Testis (tissue), 3 donors: ENCODE data around the gene SIAH1. TPM values are rescaled to one million over a fixed set of nuclear protein-coding genes. Genes with fewer than 3 reads are reported as not detected.
A peak's percentile ranks its signal among the peaks of the same experiment; 100 is the strongest.

Source experiments
- DNase-seq: peaks from one replicate; pipeline ENCODE4 v3.0.0-alpha.2; 2019
- H3K27ac ChIP-seq, 2 donors: fragments of 200-600 bp; sonication (generic); one replicate each; pipeline ENCODE4 v1.5.1; 2019
- H3K27me3 ChIP-seq: fragments of 200-600 bp; sonication (generic); one replicate; pipeline ENCODE4 v1.5.1; 2019
- H3K36me3 ChIP-seq: fragments of 200-600 bp; sonication (generic); one replicate; pipeline ENCODE4 v1.5.1; 2017; ENCODE audit warnings: low read depth; ENCODE audit errors: missing control alignments
- H3K4me1 ChIP-seq: fragments of 200-600 bp; sonication (generic); one replicate; pipeline ENCODE4 v1.5.1; 2019
- H3K4me3 ChIP-seq, 2 donors: fragments of 200-600 bp; sonication (generic); one replicate each; pipeline ENCODE4 v1.5.1; 2017 to 2019
- H3K9me3 ChIP-seq: fragments of 200-600 bp; sonication (generic); one replicate; pipeline ENCODE4 v1.5.1; 2017
- POLR2A ChIP-seq: fragments of 450-650 bp; IDR thresholded peaks from one replicate; pipeline ENCODE4 v1.6.1; 2017; ENCODE audit warnings: antibody characterized with exemption, mild to moderate bottlenecking, moderate library complexity
- WGBS, 2 donors: methylation state at CpG; one replicate each; pipeline ENCODE4 v1.1.5; 2018; 5-methylcytosine and 5-hydroxymethylcytosine counted together
- intact Hi-C: fragments of 100-400 bp; cut with DNase I; formaldehyde crosslinking; loops from one replicate; pipeline ENCODE4 v1.15.1; 2023; ENCODE audit warnings: low total_unique reads
- polyA plus RNA-seq: library from polyadenylated mRNA; stranded (reverse); fragments of 350-450 nt; fragmentation: Illumina TruSeq; extraction: RNeasy Lipid Tissue Mini Kit (QIAGEN cat#74804); gene quantifications from one replicate; pipeline ENCODE4 v1.2.3, GENCODE V29; 2014; ENCODE audit warnings: low read depth, low replicate concordance; ENCODE audit not compliant: insufficient read depth
- total RNA-seq, 2 donors: library from RNA; depleted of rRNA; stranded (reverse); fragments of >200 nt; gene quantifications; one replicate each; pipeline ENCODE4 v1.2.3, GENCODE V29; 2016
- TF ChIP-seq, protein P1 (sequence below), 3 experiments: fragments of 450-650 bp in 2 of 3; fragments of 200-600 bp in 1 of 3; sonication (generic) in 1 of 3; IDR thresholded peaks; one replicate each; pipeline ENCODE4 v1.5.1; 2016 to 2019; ENCODE audit warnings: antibody characterized with exemption in 3 of 3, mild to moderate bottlenecking in 2 of 3, moderate library complexity in 1 of 3

SIAH1 gene
- total and polyA plus RNA-seq, 3 donors from 2014 or later = 48.2 to 60.3 (median 53.7) TPM

DNA sequence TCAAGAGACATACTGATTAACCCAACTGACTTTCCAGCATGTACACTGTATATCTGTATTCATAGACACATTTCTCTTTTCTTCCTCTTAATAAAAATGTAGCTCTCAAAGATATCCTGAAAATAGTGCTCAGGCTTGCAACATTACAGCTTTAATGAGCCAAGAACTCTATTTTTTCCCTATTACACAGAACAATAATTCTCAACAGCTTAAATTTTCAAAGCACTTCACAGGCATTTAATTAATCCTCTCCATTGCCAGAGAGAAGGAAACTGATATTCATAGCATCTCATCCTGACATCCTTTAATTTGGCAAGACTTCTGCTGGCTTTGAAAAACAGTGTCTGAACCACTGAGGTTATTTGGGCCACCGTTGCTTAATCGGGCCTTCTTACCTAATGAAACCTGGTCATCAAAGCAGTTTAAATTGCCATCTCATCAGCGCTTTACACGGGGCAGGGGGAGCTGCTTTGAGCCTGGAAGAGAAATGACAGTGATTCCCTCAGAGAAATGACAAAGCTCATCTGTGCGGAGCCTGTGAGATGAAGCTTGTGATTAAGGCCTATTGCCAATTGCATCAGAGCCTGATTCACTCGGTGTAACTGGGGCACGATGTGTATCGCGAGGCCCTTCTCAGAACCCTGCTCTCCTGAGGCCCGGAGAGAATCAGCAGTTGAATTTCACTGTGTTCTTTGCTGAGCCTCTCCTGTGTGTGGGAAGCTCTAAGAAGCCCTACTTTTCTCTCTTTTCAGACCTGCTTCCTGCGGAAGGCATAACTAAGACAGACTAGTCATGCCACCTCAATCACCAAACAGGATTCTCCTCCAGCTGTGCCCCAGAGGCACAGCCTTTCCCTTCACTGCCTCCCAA, 8.5 kb upstream of the SIAH1 start:
- Histone ChIP-seq H3K4me3 (no peak overlapping the region), H3K36me3 (no peaks in the 10 kb centered on the region), H3K27me3 (no peaks in the 10 kb centered on the region), H3K27ac (peak overlapping the region in 1 of 2 donors; percentile 46), H3K9me3 (no peaks in the 10 kb centered on the region), H3K4me1 (no peaks in the 10 kb centered on the region)
- 49 to 68% methylated on average over 6 to 11 of the region's 11 CpGs for WGBS, 2 donors
- intact Hi-C loops = no loop called here
- TF ChIP-seq, protein P1, sequence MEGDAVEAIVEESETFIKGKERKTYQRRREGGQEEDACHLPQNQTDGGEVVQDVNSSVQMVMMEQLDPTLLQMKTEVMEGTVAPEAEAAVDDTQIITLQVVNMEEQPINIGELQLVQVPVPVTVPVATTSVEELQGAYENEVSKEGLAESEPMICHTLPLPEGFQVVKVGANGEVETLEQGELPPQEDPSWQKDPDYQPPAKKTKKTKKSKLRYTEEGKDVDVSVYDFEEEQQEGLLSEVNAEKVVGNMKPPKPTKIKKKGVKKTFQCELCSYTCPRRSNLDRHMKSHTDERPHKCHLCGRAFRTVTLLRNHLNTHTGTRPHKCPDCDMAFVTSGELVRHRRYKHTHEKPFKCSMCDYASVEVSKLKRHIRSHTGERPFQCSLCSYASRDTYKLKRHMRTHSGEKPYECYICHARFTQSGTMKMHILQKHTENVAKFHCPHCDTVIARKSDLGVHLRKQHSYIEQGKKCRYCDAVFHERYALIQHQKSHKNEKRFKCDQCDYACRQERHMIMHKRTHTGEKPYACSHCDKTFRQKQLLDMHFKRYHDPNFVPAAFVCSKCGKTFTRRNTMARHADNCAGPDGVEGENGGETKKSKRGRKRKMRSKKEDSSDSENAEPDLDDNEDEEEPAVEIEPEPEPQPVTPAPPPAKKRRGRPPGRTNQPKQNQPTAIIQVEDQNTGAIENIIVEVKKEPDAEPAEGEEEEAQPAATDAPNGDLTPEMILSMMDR (IDR thresholded peaks at IDR 0.05) = no peak
- no peak for TF ChIP-seq POLR2A
- DNase-seq = peak; percentile 52

DNA sequence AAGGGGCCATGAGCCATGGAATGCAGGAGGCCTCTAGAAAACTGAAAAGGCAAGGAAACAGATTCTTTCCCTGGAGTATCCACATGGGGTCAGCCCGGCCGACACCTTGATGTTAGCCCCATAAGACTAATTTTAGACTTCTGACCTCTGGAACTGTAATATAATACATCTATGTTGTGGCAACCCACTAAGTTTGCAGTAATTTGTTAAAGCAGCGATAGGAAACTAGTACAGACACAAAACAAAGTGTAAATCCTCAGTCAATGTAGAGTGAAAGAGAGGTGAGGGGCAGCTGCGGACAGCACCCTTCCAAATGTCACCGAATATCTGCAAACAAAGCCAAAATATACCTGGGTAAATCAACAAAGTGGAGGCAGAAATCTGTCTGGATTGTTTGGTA, 7.2 kb upstream of the SIAH1 start:
- DNase-seq = no peak
- Histone ChIP-seq H3K27me3 (no peaks in the 10 kb centered on the region), H3K4me3 (no peak overlapping the region), H3K36me3 (no peaks in the 10 kb centered on the region), H3K4me1 (no peaks in the 10 kb centered on the region), H3K9me3 (no peaks in the 10 kb centered on the region), H3K27ac (no peak overlapping the region)
- intact Hi-C loops = no loop called here
- TF ChIP-seq POLR2A = no peak
- TF ChIP-seq, protein P1 (IDR thresholded peaks at IDR 0.05) = no peak
- 90 to 94% methylated on average over 5 of the region's 5 CpGs for WGBS, 2 donors

DNA sequence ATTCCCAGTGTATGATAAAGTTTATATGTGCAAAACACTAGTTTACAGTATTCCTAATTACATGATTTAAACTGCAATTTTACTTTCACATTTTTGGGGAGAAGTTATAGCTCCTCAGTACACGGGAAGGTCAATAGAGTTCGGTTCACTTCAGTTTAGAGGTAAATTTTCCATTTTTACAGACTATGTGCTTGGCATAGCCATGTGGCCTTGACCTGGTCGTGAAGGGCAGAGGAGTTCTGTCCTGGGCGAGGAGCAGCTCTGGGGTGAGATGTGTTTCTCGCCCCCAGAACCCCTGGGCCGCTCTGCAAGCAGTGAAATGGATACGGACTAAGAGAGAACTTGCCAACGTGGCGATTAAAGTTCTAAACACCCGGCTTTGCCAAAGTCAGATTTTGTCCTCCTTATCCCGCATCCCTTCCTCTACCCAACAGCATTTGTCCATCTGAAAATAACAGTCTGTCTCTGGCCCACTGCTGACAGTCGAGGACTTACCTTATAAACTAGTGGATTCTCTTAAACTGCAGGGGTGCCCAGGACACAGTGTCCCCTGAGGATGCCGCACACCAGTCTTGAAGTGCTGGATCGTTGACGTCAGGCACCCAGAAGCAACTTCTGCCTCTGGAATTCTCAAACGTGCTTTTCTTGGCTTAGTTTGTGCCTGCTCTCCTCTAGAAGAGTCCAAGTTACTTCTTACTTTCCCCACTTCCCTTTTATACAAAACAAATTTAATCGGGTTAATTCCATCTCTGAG, 1.5 kb upstream of the SIAH1 start:
- no peaks in the 10 kb centered on the region for H3K27me3 ChIP-seq
- intact Hi-C loops = no loop called here
- peak; percentile 66 for DNase-seq
- no peak for TF ChIP-seq POLR2A
- TF ChIP-seq, protein P1 (IDR thresholded peaks at IDR 0.05) = no peak
- H3K36me3 ChIP-seq = no peaks in the 10 kb centered on the region
- peak overlapping the region; percentile 90 to 99 for H3K4me3 ChIP-seq
- WGBS, 2 donors = 35 to 37% methylated on average over 17 of the region's 17 CpGs
- H3K27ac ChIP-seq = peak overlapping the region; percentile 65 to 100
- no peaks in the 10 kb centered on the region for H3K9me3 ChIP-seq
- H3K4me1 ChIP-seq = peaks cover 35% of the 10 kb centered on the region

DNA sequence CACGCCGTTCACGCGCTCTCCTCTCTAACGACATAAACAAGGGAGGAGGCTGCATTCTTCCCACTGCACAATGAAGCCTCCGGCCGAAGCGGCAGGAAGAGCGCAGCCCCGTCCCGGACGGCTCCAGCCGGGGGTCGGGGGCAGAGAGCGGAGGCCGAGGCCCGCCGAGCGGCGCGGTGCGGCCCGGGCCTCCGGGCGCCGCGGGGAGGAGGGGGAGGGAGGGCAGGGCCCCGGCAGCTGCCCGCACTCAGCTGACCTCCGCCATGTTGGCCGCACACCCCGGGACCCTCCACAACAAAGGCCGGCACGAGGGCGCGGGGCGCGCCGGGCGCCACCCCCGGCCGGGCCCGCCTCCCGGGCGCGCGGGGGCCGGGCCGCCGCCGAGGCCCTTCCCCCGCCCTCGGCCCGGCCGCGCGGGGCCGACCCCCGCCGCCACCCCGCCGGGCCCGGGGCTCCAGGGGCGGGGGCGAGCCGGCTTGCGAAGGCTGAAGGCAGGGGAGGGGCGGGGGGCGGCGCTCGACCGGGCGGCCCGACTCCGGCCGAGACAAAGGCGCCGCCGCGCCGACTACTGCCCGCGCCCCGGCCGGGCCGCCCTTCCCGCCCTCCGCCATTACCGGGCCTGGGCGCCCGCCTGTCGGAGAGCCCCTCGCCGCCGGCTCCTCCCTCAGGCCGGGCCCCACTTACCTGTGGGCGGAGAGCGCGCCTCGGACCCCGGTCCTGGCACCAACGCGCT, 527 bp downstream of the SIAH1 start:
- WGBS, 2 donors = 0 to 1% methylated on average over 5 to 40 of the region's 103 CpGs
- Histone ChIP-seq H3K4me1 (peaks cover 47% of the 10 kb centered on the region), H3K9me3 (no peaks in the 10 kb centered on the region), H3K27me3 (no peaks in the 10 kb centered on the region), H3K36me3 (no peaks in the 10 kb centered on the region), H3K4me3 (peak overlapping the region; percentile 90 to 99), H3K27ac (peak overlapping the region; percentile 94 to 100)
- no peak for TF ChIP-seq POLR2A
- TF ChIP-seq, protein P1 (IDR thresholded peaks at IDR 0.05) = no peak
- peak; percentile 77 for DNase-seq
- intact Hi-C loops = no loop called here
